ENCODE results near the gene TSPAN15. TPM values are rescaled to one million over a fixed set of nuclear protein-coding genes. Genes with fewer than 3 reads are reported as not detected.
"Not testable (repeated sequence)": the region's sequence is repeated elsewhere in the genome, so short reads cannot be mapped to it uniquely, and the experiment has no call there.

Gene TSPAN15
- polyA plus RNA-seq, 10 donors: 49.7 to 80.0 (median 66.2) TPM

GRCh38 chr10:69479240-69480067, 28.2 kb downstream of the TSPAN15 start:
- DNase-seq: peak; percentile 56 to 79 (median 58)

DNA sequence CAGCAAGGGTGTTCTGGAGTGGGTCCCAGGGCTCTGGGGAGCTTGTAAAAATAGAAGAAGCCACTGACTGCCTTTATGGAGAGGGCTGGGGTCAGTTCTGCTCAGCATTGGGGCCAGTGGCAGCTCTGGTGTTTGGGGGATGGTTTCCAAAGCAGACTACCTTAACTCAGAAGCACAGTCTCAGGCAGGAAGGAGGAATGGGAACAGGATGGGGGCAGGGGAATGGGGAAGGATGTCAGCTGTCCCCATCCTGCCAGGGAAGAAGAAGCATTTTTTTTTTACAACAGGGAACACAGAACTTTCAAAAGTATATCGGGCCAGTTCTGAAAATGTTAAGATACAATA, 28.8 kb downstream of the TSPAN15 start:
- DNase-seq: no peak

GRCh38 chr10:69481305-69481704, 30.0 kb downstream of the TSPAN15 start:
- no peak for DNase-seq

GRCh38 chr10:69481811-69482524, 30.7 kb downstream of the TSPAN15 start:
- no peak for DNase-seq

GRCh38 chr10:69483963-69484362, 32.7 kb downstream of the TSPAN15 start:
- DNase-seq: no peak

DNA sequence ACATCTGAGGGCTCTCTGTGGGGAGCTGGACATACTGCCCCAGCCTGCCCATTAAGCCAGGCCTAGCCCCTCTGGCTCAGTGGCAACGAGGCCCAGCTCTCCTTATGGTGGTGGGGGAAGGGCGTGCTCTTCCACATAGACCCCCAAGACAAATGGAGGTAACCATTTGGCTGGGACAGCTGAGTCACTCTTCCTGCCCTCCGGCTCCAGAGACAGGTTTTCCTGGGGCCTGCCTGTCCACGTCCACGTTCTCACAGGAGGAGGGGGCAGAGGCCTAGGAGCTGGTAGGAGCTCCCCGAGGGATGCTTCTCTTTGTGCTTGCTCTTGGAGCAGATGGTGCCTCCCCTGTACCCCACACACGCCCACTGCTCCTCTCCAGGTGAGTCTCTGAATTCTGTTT, 33.5 kb downstream of the TSPAN15 start:
- DNase-seq: no peak

DNA sequence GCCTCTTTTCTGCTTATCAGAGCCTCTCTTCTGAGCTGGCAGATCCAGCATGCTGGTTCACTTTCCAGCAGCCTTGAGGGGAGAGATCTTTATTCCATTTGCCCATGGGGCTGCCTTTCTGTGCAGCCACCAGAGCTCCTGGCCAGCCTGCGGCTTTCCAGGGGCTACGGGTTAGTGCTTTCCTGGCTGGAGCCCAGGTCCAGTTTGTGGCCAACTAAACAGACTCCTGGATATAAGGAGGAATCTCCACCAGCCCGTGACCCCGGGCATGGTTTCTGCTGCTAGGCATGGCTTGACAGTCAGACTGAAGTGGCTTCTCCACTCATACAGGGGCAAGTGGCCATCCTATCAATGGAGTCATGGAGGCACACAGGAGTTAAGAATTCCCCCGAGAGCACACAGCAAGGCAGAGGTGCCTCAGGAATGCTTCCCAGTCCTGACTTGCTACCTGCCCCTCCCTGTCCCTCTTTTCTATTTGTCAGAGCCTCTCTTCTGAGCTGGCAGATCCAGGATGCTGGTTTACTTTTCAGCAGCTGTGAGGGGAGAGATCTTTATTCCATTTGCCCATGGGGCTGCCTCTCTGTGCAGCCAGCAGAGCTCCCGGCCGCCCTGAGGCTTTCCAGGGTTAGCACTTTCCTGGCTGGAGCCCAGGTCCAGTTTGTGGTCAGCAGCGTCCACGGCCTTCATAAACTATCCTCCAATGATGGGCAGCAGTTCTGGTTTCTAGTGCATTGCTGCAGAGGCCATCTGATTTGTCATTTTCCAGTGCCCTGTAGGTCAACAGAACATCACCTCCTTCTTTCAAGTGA, 35.9 kb downstream of the TSPAN15 start:
- DNase-seq: no peak

- not testable (repeated sequence) for DNase-seq
These were observed 37.0 kb downstream of the TSPAN15 start for GRCh38 chr10:69488149-69488844.

GRCh38 chr10:69488856-69489255, 37.6 kb downstream of the TSPAN15 start:
- DNase-seq: not testable (repeated sequence)

- DNase-seq: no peak
These were observed 38.3 kb downstream of the TSPAN15 start for GRCh38 chr10:69489506-69490090.

DNA sequence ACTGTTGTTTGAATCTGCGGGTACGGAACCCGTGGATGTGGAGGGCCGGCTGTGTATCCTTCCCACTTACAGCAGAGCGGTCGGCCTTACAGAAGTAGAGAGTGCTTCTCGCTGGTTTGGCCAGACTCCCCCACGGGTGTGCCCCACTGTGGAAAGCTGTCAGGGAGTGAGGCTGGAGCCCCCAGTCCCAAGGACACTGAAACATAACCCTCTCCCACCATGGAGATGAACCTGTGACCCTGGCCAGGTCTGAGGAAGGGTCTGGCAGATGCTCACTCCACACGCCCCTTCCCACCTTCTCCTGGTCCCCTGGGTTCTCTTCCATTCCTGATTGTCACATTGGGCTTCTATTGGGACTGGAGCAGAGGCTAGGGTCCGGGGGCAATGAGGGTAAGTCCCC, 39.6 kb downstream of the TSPAN15 start:
- no peak for DNase-seq

GRCh38 chr10:69491611-69492010, 40.3 kb downstream of the TSPAN15 start:
- no peak for DNase-seq

- peak; percentile 53 to 77 (median 70) for DNase-seq
These were observed 41.0 kb downstream of the TSPAN15 start for GRCh38 chr10:69492091-69492745.

GRCh38 chr10:69492746-69493462, 41.6 kb downstream of the TSPAN15 start:
- DNase-seq: peak in 1 of 3 donors; percentile 53

DNA sequence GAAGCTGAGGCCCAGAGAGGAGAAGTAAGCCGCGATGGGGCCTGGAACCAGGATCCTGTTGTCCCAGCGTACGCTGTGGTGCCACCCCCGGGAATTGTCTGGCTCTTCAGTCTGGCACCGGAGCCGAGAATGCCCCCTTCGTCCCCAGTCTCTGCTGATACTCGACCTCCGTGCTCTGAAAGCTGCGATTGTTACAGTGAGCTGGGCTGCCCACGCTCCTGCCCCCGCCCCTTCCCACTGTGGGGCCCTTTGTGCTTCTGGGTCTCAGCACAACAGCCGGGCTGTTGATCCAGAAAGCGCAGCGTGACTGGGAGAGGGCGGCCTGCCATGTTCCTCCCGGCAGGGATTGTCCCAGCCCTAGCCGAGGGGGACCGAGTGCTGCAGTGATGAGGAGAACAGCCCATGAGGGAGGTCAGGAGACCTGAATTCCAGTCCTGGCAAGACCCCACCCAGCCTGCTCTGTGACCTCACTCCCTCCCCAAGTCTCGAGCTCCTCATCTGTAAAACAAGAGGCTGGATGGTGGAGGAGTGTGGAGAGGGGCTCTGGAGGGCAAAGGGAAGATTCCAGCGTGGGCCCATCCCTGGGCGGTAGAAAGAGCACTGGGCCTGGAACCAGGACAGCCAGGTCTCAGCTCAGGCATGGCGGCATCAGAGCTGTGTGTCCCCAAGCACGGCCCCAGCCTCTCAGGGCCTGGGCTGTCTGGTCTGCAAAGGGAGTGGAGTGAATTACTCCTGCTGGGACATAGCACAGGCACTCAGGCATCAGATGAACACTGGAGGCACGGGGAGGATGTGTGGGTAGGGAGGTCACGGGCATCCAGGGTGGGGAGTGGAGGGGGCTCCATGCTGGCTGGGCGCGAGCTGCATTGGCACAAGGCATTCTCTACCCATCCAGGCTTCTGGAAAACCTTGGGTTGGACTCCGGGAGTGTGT, 43.6 kb downstream of the TSPAN15 start:
- peak in 2 of 3 donors; percentile 38 to 73 for DNase-seq

GRCh38 chr10:69495666-69496065, 44.4 kb downstream of the TSPAN15 start:
- DNase-seq: no peak

DNA sequence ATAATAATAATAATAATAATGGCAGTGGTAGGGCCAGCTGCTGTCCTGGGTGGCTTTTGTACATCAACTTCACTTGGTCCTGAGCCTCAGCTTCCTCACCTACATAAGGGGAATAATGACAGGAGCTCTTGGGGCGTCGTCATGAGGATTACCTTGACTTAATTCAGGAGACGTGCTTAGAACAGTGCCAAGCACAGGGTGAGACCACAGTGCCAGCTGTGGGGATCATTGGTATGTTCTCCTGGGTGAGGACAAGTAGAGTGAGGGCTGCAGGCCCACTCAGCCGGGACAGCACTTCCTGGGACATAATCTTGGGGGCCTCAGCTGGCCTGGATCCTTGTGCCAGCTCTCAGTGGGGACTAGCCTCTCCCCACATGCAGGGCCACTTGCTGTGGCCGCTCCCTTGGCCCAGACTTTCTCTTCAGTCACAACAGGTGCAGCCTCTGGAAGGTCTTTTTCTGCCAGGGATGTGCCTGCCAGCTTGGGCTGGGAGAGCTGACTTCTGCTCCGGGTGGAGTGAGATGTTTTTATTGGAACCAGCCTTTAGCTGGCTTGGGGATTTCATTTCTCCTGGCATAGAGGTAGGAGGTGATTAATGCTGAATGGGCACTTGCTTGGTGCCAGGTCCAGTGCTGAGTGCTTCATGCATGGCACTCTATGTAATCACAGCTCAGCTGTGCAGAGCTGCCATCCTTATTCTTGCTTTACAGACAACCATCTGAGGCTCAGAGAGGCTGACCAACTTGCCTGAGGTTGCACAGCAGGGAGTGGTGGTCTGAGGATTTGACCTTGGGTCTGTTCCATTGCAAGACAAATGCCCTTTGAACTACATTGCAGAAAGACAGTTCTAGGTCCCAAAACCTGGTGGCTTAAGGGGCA, 45.3 kb downstream of the TSPAN15 start:
- peak; percentile 60 to 76 (median 71) for DNase-seq

- DNase-seq: no peak
These were observed 45.9 kb downstream of the TSPAN15 start for GRCh38 chr10:69497231-69497561.
